Mucosa of rectum (tissue), 2 donors: ENCODE results near the gene PPARD.
"Not testable (repeated sequence)": the region's sequence is repeated elsewhere in the genome, so short reads cannot be mapped to it uniquely, and the experiment has no call there.

Experiments
- H3K27ac ChIP-seq, 2 donors: one replicate each; pipeline ENCODE4 v1.7.0; 2013; ENCODE audit warnings: inconsistent platforms in 2 of 2, low read depth in 2 of 2, low read length in 2 of 2
- H3K27me3 ChIP-seq, 2 donors: one replicate each; pipeline ENCODE4 v1.7.0; 2013; ENCODE audit warnings: low read length in 2 of 2; ENCODE audit not compliant: control insufficient read depth in 2 of 2, insufficient read depth in 2 of 2
- H3K36me3 ChIP-seq, 2 donors: one replicate each; pipeline ENCODE4 v1.7.0; 2013; ENCODE audit warnings: low read length in 2 of 2; ENCODE audit not compliant: control insufficient read depth in 2 of 2, insufficient read depth in 2 of 2
- H3K4me1 ChIP-seq, 2 donors: one replicate each; pipeline ENCODE4 v1.7.0; 2013; ENCODE audit warnings: low read length in 2 of 2, mild to moderate bottlenecking in 1 of 2; ENCODE audit not compliant: control insufficient read depth in 2 of 2, insufficient read depth in 2 of 2
- H3K4me3 ChIP-seq, 2 donors: one replicate each; pipeline ENCODE4 v1.7.0; 2013; ENCODE audit warnings: low read length in 2 of 2
- H3K9ac ChIP-seq, 2 donors: one replicate each; pipeline ENCODE4 v1.7.0; 2013; ENCODE audit warnings: low read length in 2 of 2, low read depth in 1 of 2, mild to moderate bottlenecking in 1 of 2
- H3K9me3 ChIP-seq, 2 donors: one replicate each; pipeline ENCODE4 v1.7.0; 2013; ENCODE audit warnings: low read length in 2 of 2; ENCODE audit not compliant: control insufficient read depth in 2 of 2
- donor health status: healthy.
- donor health status: Normal muscosa, but diverticular disease.

Gene PPARD

GRCh38 chr6:35327349-35328027 is 14.9 kb upstream of the PPARD start:
- Histone ChIP-seq H3K27me3 (no peaks in the 10 kb centered on the region), H3K27ac (no peak overlapping the region), H3K36me3 (peaks cover 2% of the 10 kb centered on the region in 2 donors), H3K9ac (no peak overlapping the region), H3K4me3 (no peak overlapping the region), H3K4me1 (no peaks in the 10 kb centered on the region), H3K9me3 (no peaks in the 10 kb centered on the region)

- Histone ChIP-seq H3K9ac (no peak overlapping the region), H3K36me3 (peaks cover 0 to 2% of the 10 kb centered on the region in 2 donors), H3K9me3 (no peaks in the 10 kb centered on the region), H3K4me1 (no peaks in the 10 kb centered on the region), H3K4me3 (no peak overlapping the region), H3K27me3 (no peaks in the 10 kb centered on the region), H3K27ac (no peak overlapping the region)
These were observed 14.1 kb upstream of the PPARD start for GRCh38 chr6:35328108-35328723.

- not testable (repeated sequence) for H3K9me3 ChIP-seq, H3K4me1 ChIP-seq, H3K27me3 ChIP-seq, H3K4me3 ChIP-seq, H3K9ac ChIP-seq, H3K36me3 ChIP-seq, H3K27ac ChIP-seq
These were observed 13.4 kb upstream of the PPARD start for GRCh38 chr6:35328965-35329364.

- H3K27me3 ChIP-seq: no peaks in the 10 kb centered on the region
- no peak overlapping the region for H3K9ac ChIP-seq
- H3K27ac ChIP-seq: no peak overlapping the region
- H3K36me3 ChIP-seq: no peaks in the 10 kb centered on the region
- H3K4me3 ChIP-seq: no peak overlapping the region
- no peaks in the 10 kb centered on the region for H3K9me3 ChIP-seq
- no peaks in the 10 kb centered on the region for H3K4me1 ChIP-seq
These were observed 11.7 kb upstream of the PPARD start for GRCh38 chr6:35330541-35331119.

GRCh38 chr6:35332074-35332887 is 10.1 kb upstream of the PPARD start:
- not testable (repeated sequence) for H3K4me3 ChIP-seq, H3K27ac ChIP-seq, H3K9me3 ChIP-seq, H3K9ac ChIP-seq, H3K4me1 ChIP-seq, H3K36me3 ChIP-seq, H3K27me3 ChIP-seq

- no peak overlapping the region for H3K9ac ChIP-seq
- no peaks in the 10 kb centered on the region for H3K9me3 ChIP-seq
- no peaks in the 10 kb centered on the region for H3K27me3 ChIP-seq
- H3K4me3 ChIP-seq: no peak overlapping the region
- H3K4me1 ChIP-seq: peaks cover 12 to 14% of the 10 kb centered on the region in 2 donors
- H3K27ac ChIP-seq: no peak overlapping the region
- H3K36me3 ChIP-seq: peaks cover 3 to 5% of the 10 kb centered on the region in 2 donors
These were observed 801 bp upstream of the PPARD start for GRCh38 chr6:35341557-35341956.

GRCh38 chr6:35343092-35343834 is 905 bp downstream of the PPARD start:
- peak overlapping the region; percentile 76 to 86 for H3K4me3 ChIP-seq
- H3K4me1 ChIP-seq: peaks cover 12 to 14% of the 10 kb centered on the region in 2 donors
- H3K9ac ChIP-seq: peak overlapping the region; percentile 82 to 92
- H3K27me3 ChIP-seq: no peaks in the 10 kb centered on the region
- H3K27ac ChIP-seq: peak overlapping the region; percentile 72
- H3K36me3 ChIP-seq: peaks cover 9 to 12% of the 10 kb centered on the region in 2 donors
- H3K9me3 ChIP-seq: no peaks in the 10 kb centered on the region

- Histone ChIP-seq H3K9ac (peak overlapping the region in 1 of 2 donors; percentile 92), H3K4me1 (peaks cover 12 to 14% of the 10 kb centered on the region in 2 donors), H3K36me3 (peaks cover 12 to 16% of the 10 kb centered on the region in 2 donors), H3K27ac (no peak overlapping the region), H3K4me3 (peak overlapping the region; percentile 53 to 86), H3K9me3 (no peaks in the 10 kb centered on the region), H3K27me3 (no peaks in the 10 kb centered on the region)
These were observed 1.6 kb downstream of the PPARD start for GRCh38 chr6:35343835-35344550.

- no peak overlapping the region for H3K4me3 ChIP-seq
- H3K36me3 ChIP-seq: peaks cover 22 to 44% of the 10 kb centered on the region in 2 donors
These were observed 9.1 kb downstream of the PPARD start for GRCh38 chr6:35351422-35351821.

More at GRCh38 chr6:35351422-35351821, 9.1 kb downstream of the PPARD start:
- Histone ChIP-seq H3K4me1 (no peaks in the 10 kb centered on the region), H3K9ac (no peak overlapping the region), H3K27me3 (no peaks in the 10 kb centered on the region), H3K27ac (no peak overlapping the region), H3K9me3 (no peaks in the 10 kb centered on the region)
